ENCODE data around the gene GLUL. TPM values are rescaled to one million over a fixed set of nuclear protein-coding genes. Genes with fewer than 3 reads are reported as not detected.

Gene GLUL
- total and polyA plus RNA-seq, 2 of the 4 experiments (the other 2 are of a cell fraction) = 131 to 385 TPM

GRCh38 chr1:182357171-182357570 lies 34.4 kb downstream of the GLUL start:
- intact Hi-C loops (cut with micrococcal nuclease) (no loop called here), in situ Hi-C loops (cut with MboI; ENCODE audit: low sequenced_read_pairs) (no loop called here), dilution Hi-C loops (cut with HindIII; ENCODE audit: low sequenced_read_pairs, unreplicated experiment) (no loop called here)
- Histone ChIP-seq H3K56ac (ENCODE audit: extremely low read depth, insufficient read depth, low read length) (no peak overlapping the region), H2BK15ac (ENCODE audit: low read depth, low read length) (no peak overlapping the region), H3K27me3 (ENCODE audit: control insufficient read depth, insufficient read depth, low read length) (no peaks in the 10 kb centered on the region; the same call in 1 of the 2 replicates), H3K36me3 (ENCODE audit: control insufficient read depth, insufficient read depth, low read length) (no peaks in the 10 kb centered on the region), H3K79me1 (ENCODE audit: low read depth in 1 of 2, low read length in 2 of 2) (no peaks in the 10 kb centered on the region), H2AK5ac (ENCODE audit: low read depth, low read length) (no peak overlapping the region), H4K8ac (ENCODE audit: low read depth in 2 of 2, low read length in 2 of 2) (no peak overlapping the region), H2AK9ac (replicated peaks; ENCODE audit: low read depth, low read length, poor library complexity) (no peak overlapping the region), H3K9me3 (ENCODE audit: control insufficient read depth, insufficient read depth, low read length) (no peaks in the 10 kb centered on the region), H3K4me2 (ENCODE audit: low read depth, low read length) (no peak overlapping the region), H3K4me1 (ENCODE audit: control insufficient read depth, insufficient read depth, low read length) (no peaks in the 10 kb centered on the region), H3K18ac (ENCODE audit: low read depth, low read length) (no peak overlapping the region), H2AFZ (replicated peaks; ENCODE audit: low read length, poor library complexity) (no peak overlapping the region), H4K20me1 (ENCODE audit: insufficient read depth, low read length) (no peaks in the 10 kb centered on the region), H3K4ac (ENCODE audit: low read depth, low read length) (no peak overlapping the region), H2BK20ac (ENCODE audit: low read depth, low read length) (no peak overlapping the region), H3K4me3 (ENCODE audit: insufficient read depth, low read depth, low read length) (no peak overlapping the region), H4K5ac (ENCODE audit: low read depth, low read length) (no peak overlapping the region), H2BK120ac (ENCODE audit: low read depth, low read length) (no peak overlapping the region), H4K91ac (ENCODE audit: insufficient read depth, low read depth, low read length) (no peak overlapping the region), H3K23ac (ENCODE audit: low read depth, low read length) (no peak overlapping the region), H3K9me1 (ENCODE audit: insufficient read depth, low read length) (no peaks in the 10 kb centered on the region), H2BK5ac (ENCODE audit: low read depth, low read length, poor library complexity, severe bottlenecking) (no peak overlapping the region), H3K27ac (ENCODE audit: insufficient read depth, low read length) (no peak overlapping the region), H3K9ac (ENCODE audit: low read depth, low read length) (no peak overlapping the region), H3K14ac (replicated peaks; ENCODE audit: low read depth, low read length) (no peak overlapping the region)
- DNase-seq (no peak), ATAC-seq (ENCODE audit: low read depth) (no peak)
- TF ChIP-seq CHD1 (IDR thresholded peaks at IDR 0.05; ENCODE audit: low read depth, low read length) = no peak
- no peak for TF ChIP-seq MAZ (IDR thresholded peaks at IDR 0.05; ENCODE audit: borderline replicate concordance, low read depth, low read length)
- no peak for TF ChIP-seq POLR2A (IDR thresholded peaks at IDR 0.05; ENCODE audit: low read depth, low read length)
- no peak for TF ChIP-seq MAFK (IDR thresholded peaks at IDR 0.05; ENCODE audit: low read depth, low read length)
- WGBS, 2 experiments (ENCODE audit: extremely low coverage in 2 of 2, insufficient read length in 1 of 2) = no CpG with 5 or more reads among the region's 2 CpGs
- ChIA-PET POLR2A (ENCODE audit: unreplicated experiment) (no interaction called here), CTCF (no interaction called here)
- BruUV-seq (replicated peaks) = no TSS peak
